KMS-11 (cell line): ENCODE measurements around the gene DNTT.

Experiments used
- H2AFZ ChIP-seq: fragments of 200-600 bp; sonication (generic); 2 replicates; pipeline ENCODE4 v1.6.1; 2016; ENCODE audit warnings: antibody characterized with exemption, mixed run types, low read depth
- H3K27ac ChIP-seq: fragments of 200-600 bp; sonication (generic); 2 replicates; pipeline ENCODE4 v1.6.1; 2016; ENCODE audit warnings: mild to moderate bottlenecking, mixed run types
- H3K27me3 ChIP-seq: fragments of 200-600 bp; sonication (generic); 2 replicates; pipeline ENCODE4 v1.6.1; 2017; ENCODE audit warnings: mild to moderate bottlenecking, low read depth, mixed run types, moderate library complexity; ENCODE audit not compliant: insufficient read depth
- H3K36me3 ChIP-seq: fragments of 200-600 bp; sonication (generic); 2 replicates; pipeline ENCODE4 v1.6.1; 2017; ENCODE audit warnings: mild to moderate bottlenecking, mixed run types; ENCODE audit not compliant: insufficient read depth
- H3K4me1 ChIP-seq: fragments of 200-600 bp; sonication (generic); 2 replicates; pipeline ENCODE4 v1.6.1; 2016; ENCODE audit warnings: mild to moderate bottlenecking, low read depth, mixed run types; ENCODE audit not compliant: poor library complexity, severe bottlenecking
- H3K4me2 ChIP-seq: fragments of 200-600 bp; sonication (generic); 2 replicates; pipeline ENCODE4 v1.7.0; 2016; ENCODE audit warnings: mild to moderate bottlenecking, mixed run types
- H3K4me3 ChIP-seq: fragments of 200-600 bp; sonication (generic); IDR thresholded peaks from 2 replicates; pipeline ENCODE4 v1.6.1; 2017; ENCODE audit warnings: low read depth, low read length, mixed read lengths; ENCODE audit not compliant: insufficient read depth
- H3K79me2 ChIP-seq: fragments of 200-600 bp; sonication (generic); 2 replicates; pipeline ENCODE4 v1.6.1; 2016; ENCODE audit warnings: low read depth, mixed run types; ENCODE audit not compliant: insufficient read depth
- H3K9ac ChIP-seq: fragments of 200-600 bp; sonication (generic); 2 replicates; pipeline ENCODE4 v1.6.1; 2016; ENCODE audit warnings: mild to moderate bottlenecking, mixed run types
- H4K20me1 ChIP-seq: fragments of 200-600 bp; sonication (generic); 2 replicates; pipeline ENCODE4 v1.6.1; 2016; ENCODE audit warnings: mild to moderate bottlenecking, mixed run types; ENCODE audit not compliant: insufficient read depth
- CTCF ChIP-seq: fragments of 200-600 bp; sonication (generic); conservative IDR thresholded peaks from 2 replicates; pipeline ENCODE4 v1.6.1; 2017; ENCODE audit warnings: low read depth, mild to moderate bottlenecking, antibody characterized with exemption, low read length, moderate library complexity, mixed read lengths

Gene DNTT

GRCh38 chr10:96259150-96259549, 45.1 kb upstream of the DNTT start:
- Histone ChIP-seq H3K4me3 (no peak overlapping the region), H3K79me2 (no peaks in the 10 kb centered on the region), H4K20me1 (no peaks in the 10 kb centered on the region), H3K27me3 (no peaks in the 10 kb centered on the region), H3K4me2 (no peak overlapping the region), H3K36me3 (no peaks in the 10 kb centered on the region), H3K27ac (no peak overlapping the region), H3K4me1 (no peaks in the 10 kb centered on the region), H3K9ac (no peak overlapping the region), H2AFZ (no peak overlapping the region)
- TF ChIP-seq CTCF = no peak

GRCh38 chr10:96260014-96260413, 44.2 kb upstream of the DNTT start:
- no peak overlapping the region for H3K9ac ChIP-seq
- TF ChIP-seq CTCF = no peak
- H4K20me1 ChIP-seq = no peaks in the 10 kb centered on the region
- no peaks in the 10 kb centered on the region for H3K36me3 ChIP-seq
- H3K79me2 ChIP-seq = no peaks in the 10 kb centered on the region
- no peaks in the 10 kb centered on the region for H3K27me3 ChIP-seq
- H3K4me2 ChIP-seq = no peak overlapping the region
- H3K4me3 ChIP-seq = no peak overlapping the region
- no peaks in the 10 kb centered on the region for H3K4me1 ChIP-seq
- no peak overlapping the region for H3K27ac ChIP-seq
- no peak overlapping the region for H2AFZ ChIP-seq

- no peak for TF ChIP-seq CTCF
- Histone ChIP-seq H3K27ac (no peak overlapping the region), H3K4me3 (no peak overlapping the region), H3K79me2 (no peaks in the 10 kb centered on the region), H3K4me2 (no peak overlapping the region), H3K27me3 (no peaks in the 10 kb centered on the region), H2AFZ (no peak overlapping the region), H3K4me1 (no peaks in the 10 kb centered on the region), H3K36me3 (no peaks in the 10 kb centered on the region), H4K20me1 (no peaks in the 10 kb centered on the region), H3K9ac (no peak overlapping the region)
Measured at GRCh38 chr10:96261132-96261531, 43.1 kb upstream of the DNTT start.

GRCh38 chr10:96261930-96262329, 42.3 kb upstream of the DNTT start:
- Histone ChIP-seq H3K27ac (no peak overlapping the region), H3K27me3 (no peaks in the 10 kb centered on the region), H3K4me2 (no peak overlapping the region)

More at GRCh38 chr10:96261930-96262329, 42.3 kb upstream of the DNTT start:
- Histone ChIP-seq H4K20me1 (no peaks in the 10 kb centered on the region), H3K4me1 (no peaks in the 10 kb centered on the region), H2AFZ (no peak overlapping the region), H3K36me3 (no peaks in the 10 kb centered on the region), H3K79me2 (no peaks in the 10 kb centered on the region), H3K9ac (no peak overlapping the region), H3K4me3 (no peak overlapping the region)
- TF ChIP-seq CTCF = no peak
